Liver (tissue), 9 donors: ENCODE measurements around the gene ABHD10. TPM values are rescaled to one million over a fixed set of nuclear protein-coding genes. Genes with fewer than 3 reads are reported as not detected.

Experiments
- DNase-seq: peaks from one replicate; pipeline ENCODE4 v3.0.0-alpha.2; 2017; ENCODE audit warnings: low spot score
- H3K27ac ChIP-seq, 2 donors: one replicate each; pipeline ENCODE4 v1.7.0; 2013; ENCODE audit warnings: inconsistent platforms in 2 of 2, low read length in 2 of 2, control low read depth in 1 of 2, low read depth in 1 of 2, mild to moderate bottlenecking in 1 of 2
- H3K27me3 ChIP-seq, 4 donors: one replicate each; pipeline versions ENCODE4 v1.6.1 to v1.7.0; 2013; ENCODE audit warnings: low read length in 3 of 4, inconsistent platforms in 1 of 4, mild to moderate bottlenecking in 1 of 4, moderate library complexity in 1 of 4; ENCODE audit not compliant: control insufficient read depth in 4 of 4, insufficient read depth in 4 of 4
- H3K36me3 ChIP-seq, 4 donors: one replicate each; pipeline versions ENCODE4 v1.6.1 to v1.7.0; 2013; ENCODE audit warnings: low read length in 3 of 4, mild to moderate bottlenecking in 3 of 4, low read depth in 1 of 4, moderate library complexity in 1 of 4; ENCODE audit not compliant: control insufficient read depth in 4 of 4, insufficient read depth in 3 of 4
- H3K4me1 ChIP-seq, 4 donors: one replicate each; pipeline versions ENCODE4 v1.6.1 to v1.7.0; 2013; ENCODE audit warnings: low read length in 3 of 4, mild to moderate bottlenecking in 3 of 4, moderate library complexity in 1 of 4; ENCODE audit not compliant: control insufficient read depth in 4 of 4, insufficient read depth in 4 of 4
- H3K4me3 ChIP-seq, 3 donors: one replicate each; pipeline versions ENCODE4 v1.6.1 to v1.7.0; 2013; ENCODE audit warnings: low read length in 3 of 3, control low read depth in 1 of 3, low read depth in 1 of 3, mild to moderate bottlenecking in 1 of 3
- H3K9ac ChIP-seq, 2 donors: one replicate each; pipeline ENCODE4 v1.7.0; 2013; ENCODE audit warnings: low read length in 2 of 2, mild to moderate bottlenecking in 2 of 2, moderate library complexity in 2 of 2, control low read depth in 1 of 2, low read depth in 1 of 2
- H3K9me3 ChIP-seq, 4 donors: one replicate each; pipeline versions ENCODE4 v1.6.1 to v1.7.0; 2013; ENCODE audit warnings: low read length in 3 of 4; ENCODE audit not compliant: control insufficient read depth in 4 of 4
- CTCF ChIP-seq: fragments of 150-350 bp; IDR thresholded peaks from 2 replicates; pipeline ENCODE4 v1.5.1; 2017; ENCODE audit warnings: improper control_type of control experiment, low read depth, low read length; ENCODE audit not compliant: missing input control
- EGR1 ChIP-seq, 2 donors: IDR thresholded peaks; 2 replicates each; pipeline ENCODE4 v1.6.1; 2016 to 2018; ENCODE audit warnings: antibody characterized with exemption in 2 of 2, low read depth in 2 of 2
- FOXA1 ChIP-seq: IDR thresholded peaks from 2 replicates; pipeline ENCODE4 v1.6.1; 2016; ENCODE audit warnings: antibody characterized with exemption
- FOXA2 ChIP-seq: IDR thresholded peaks from 2 replicates; pipeline ENCODE4 v1.6.1; 2016; ENCODE audit warnings: antibody characterized with exemption
- GABPA ChIP-seq, 2 donors: IDR thresholded peaks in 1 of 2; conservative IDR thresholded peaks in 1 of 2; 2 replicates each; pipeline ENCODE4 v1.6.1; 2016; ENCODE audit warnings: antibody characterized with exemption in 2 of 2, mild to moderate bottlenecking in 1 of 2, moderate library complexity in 1 of 2
- HNF4A ChIP-seq, 2 donors: conservative IDR thresholded peaks; 2 replicates each; pipeline ENCODE4 v1.6.1; 2016; ENCODE audit warnings: antibody characterized with exemption in 2 of 2, mild to moderate bottlenecking in 2 of 2
- HNF4G ChIP-seq: IDR thresholded peaks from 2 replicates; pipeline ENCODE4 v1.6.1; 2016; ENCODE audit warnings: antibody characterized with exemption
- JUND ChIP-seq, 2 donors: IDR thresholded peaks; 2 replicates each; pipeline ENCODE4 v1.6.1; 2016; ENCODE audit warnings: antibody characterized with exemption in 2 of 2
- MAX ChIP-seq: IDR thresholded peaks from 2 replicates; pipeline ENCODE4 v1.6.1; 2016; ENCODE audit warnings: antibody characterized with exemption
- NR2F2 ChIP-seq: IDR thresholded peaks from 2 replicates; pipeline ENCODE4 v1.6.1; 2016; ENCODE audit warnings: antibody characterized with exemption
- RAD21 ChIP-seq, 2 donors: IDR thresholded peaks; 2 replicates each; pipeline ENCODE4 v1.6.1; 2016; ENCODE audit warnings: antibody characterized with exemption in 2 of 2, mild to moderate bottlenecking in 2 of 2
- RXRA ChIP-seq, 2 donors: IDR thresholded peaks; 2 replicates each; pipeline ENCODE4 v1.6.1; 2017 to 2018; ENCODE audit warnings: antibody characterized with exemption in 2 of 2, mild to moderate bottlenecking in 1 of 2
- SP1 ChIP-seq: IDR thresholded peaks from 2 replicates; pipeline ENCODE4 v1.6.1; 2018; ENCODE audit warnings: antibody characterized with exemption, mild to moderate bottlenecking
- TAF1 ChIP-seq: conservative IDR thresholded peaks from 2 replicates; pipeline ENCODE4 v1.6.1; 2016; ENCODE audit warnings: antibody characterized with exemption, mild to moderate bottlenecking
- YY1 ChIP-seq: IDR thresholded peaks from 2 replicates; pipeline ENCODE4 v1.6.1; 2016; ENCODE audit warnings: antibody characterized with exemption, mild to moderate bottlenecking
- ZBTB33 ChIP-seq: IDR thresholded peaks from 2 replicates; pipeline ENCODE4 v1.6.1; 2016; ENCODE audit warnings: antibody characterized with exemption
- WGBS: extraction: QIAGEN DNeasy Blood & Tissue Kit; methylation state at CpG from one replicate; pipeline ENCODE4 v1.1.7; 2013; 5-methylcytosine and 5-hydroxymethylcytosine counted together
- polyA plus RNA-seq, 2 donors: library from polyadenylated mRNA; stranded (reverse) in 1 of 2; unstranded in 1 of 2; fragments of 200-250 nt in 1 of 2; fragments of >200 nt in 1 of 2; fragmentation: Nextera tagmentation in 1 of 2; extraction: Ambion mirVana in 1 of 2; gene quantifications; one replicate each; pipeline versions ENCODE4 v1.2.1 to v1.2.3, GENCODE V29; 2013 to 2015
- total RNA-seq, 2 donors: library from RNA; depleted of rRNA; stranded (reverse); fragments of >200 nt; gene quantifications; one replicate each; pipeline ENCODE4 v1.2.3, GENCODE V29; 2014
- TF ChIP-seq, protein P1 (sequence below): IDR thresholded peaks from 2 replicates; pipeline ENCODE4 v1.6.1; 2016; ENCODE audit warnings: antibody characterized with exemption, mild to moderate bottlenecking
- TF ChIP-seq, protein P2 (sequence below): IDR thresholded peaks from 2 replicates; pipeline ENCODE4 v1.6.1; 2016; ENCODE audit warnings: antibody characterized with exemption
- donor health status: healthy.
- donor health status: healthy.
- donor health status: healthy.
- donor health status: healthy.
- donor health status: healthy.

Gene ABHD10
- total and polyA plus RNA-seq, 4 donors = 15.1 to 22.1 (median 18.9) TPM

- no peak overlapping the region for H3K4me3 ChIP-seq
Observed at GRCh38 chr3:111949712-111950111, 29.1 kb upstream of the ABHD10 start.

More at GRCh38 chr3:111949712-111950111, 29.1 kb upstream of the ABHD10 start:
- H3K36me3 ChIP-seq = peaks cover 2 to 40% (median 26%) of the 10 kb centered on the region in 4 donors
- H3K27me3 ChIP-seq = no peaks in the 10 kb centered on the region
- no peak for DNase-seq
- no peaks in the 10 kb centered on the region for H3K4me1 ChIP-seq
- no peak for TF ChIP-seq GABPA (IDR thresholded peaks at IDR 0.05 in 1 of 2, conservative IDR thresholded peaks at IDR 0.05 in 1 of 2)
- TF ChIP-seq TAF1 = no peak
- TF ChIP-seq, protein P1, sequence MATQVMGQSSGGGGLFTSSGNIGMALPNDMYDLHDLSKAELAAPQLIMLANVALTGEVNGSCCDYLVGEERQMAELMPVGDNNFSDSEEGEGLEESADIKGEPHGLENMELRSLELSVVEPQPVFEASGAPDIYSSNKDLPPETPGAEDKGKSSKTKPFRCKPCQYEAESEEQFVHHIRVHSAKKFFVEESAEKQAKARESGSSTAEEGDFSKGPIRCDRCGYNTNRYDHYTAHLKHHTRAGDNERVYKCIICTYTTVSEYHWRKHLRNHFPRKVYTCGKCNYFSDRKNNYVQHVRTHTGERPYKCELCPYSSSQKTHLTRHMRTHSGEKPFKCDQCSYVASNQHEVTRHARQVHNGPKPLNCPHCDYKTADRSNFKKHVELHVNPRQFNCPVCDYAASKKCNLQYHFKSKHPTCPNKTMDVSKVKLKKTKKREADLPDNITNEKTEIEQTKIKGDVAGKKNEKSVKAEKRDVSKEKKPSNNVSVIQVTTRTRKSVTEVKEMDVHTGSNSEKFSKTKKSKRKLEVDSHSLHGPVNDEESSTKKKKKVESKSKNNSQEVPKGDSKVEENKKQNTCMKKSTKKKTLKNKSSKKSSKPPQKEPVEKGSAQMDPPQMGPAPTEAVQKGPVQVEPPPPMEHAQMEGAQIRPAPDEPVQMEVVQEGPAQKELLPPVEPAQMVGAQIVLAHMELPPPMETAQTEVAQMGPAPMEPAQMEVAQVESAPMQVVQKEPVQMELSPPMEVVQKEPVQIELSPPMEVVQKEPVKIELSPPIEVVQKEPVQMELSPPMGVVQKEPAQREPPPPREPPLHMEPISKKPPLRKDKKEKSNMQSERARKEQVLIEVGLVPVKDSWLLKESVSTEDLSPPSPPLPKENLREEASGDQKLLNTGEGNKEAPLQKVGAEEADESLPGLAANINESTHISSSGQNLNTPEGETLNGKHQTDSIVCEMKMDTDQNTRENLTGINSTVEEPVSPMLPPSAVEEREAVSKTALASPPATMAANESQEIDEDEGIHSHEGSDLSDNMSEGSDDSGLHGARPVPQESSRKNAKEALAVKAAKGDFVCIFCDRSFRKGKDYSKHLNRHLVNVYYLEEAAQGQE = no peak
- no peak for TF ChIP-seq EGR1 (IDR thresholded peaks at IDR 0.05; ENCODE audit: low read depth in 2 of 2)
- no peak for TF ChIP-seq JUND (IDR thresholded peaks at IDR 0.05)
- no peak for TF ChIP-seq ZBTB33
- no peak for TF ChIP-seq MAX
- TF ChIP-seq, protein P2, sequence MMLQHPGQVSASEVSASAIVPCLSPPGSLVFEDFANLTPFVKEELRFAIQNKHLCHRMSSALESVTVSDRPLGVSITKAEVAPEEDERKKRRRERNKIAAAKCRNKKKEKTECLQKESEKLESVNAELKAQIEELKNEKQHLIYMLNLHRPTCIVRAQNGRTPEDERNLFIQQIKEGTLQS = no peak
- no peak for TF ChIP-seq RAD21 (IDR thresholded peaks at IDR 0.05)
- no peak for TF ChIP-seq HNF4G
- no peak for TF ChIP-seq NR2F2
- TF ChIP-seq FOXA2 = no peak
- TF ChIP-seq HNF4A (conservative IDR thresholded peaks at IDR 0.05) = no peak
- TF ChIP-seq FOXA1 = no peak
- no peak for TF ChIP-seq CTCF
- TF ChIP-seq YY1 = no peak
- no peak for TF ChIP-seq RXRA (IDR thresholded peaks at IDR 0.05)
- TF ChIP-seq SP1 = no peak
- H3K9ac ChIP-seq = no peak overlapping the region
- no peak overlapping the region for H3K27ac ChIP-seq
- no peaks in the 10 kb centered on the region for H3K9me3 ChIP-seq
- WGBS = 92% methylated on average over 3 of the region's 3 CpGs
